ENCODE measurements around the gene TMEM223.

GRCh38 chr11:62816557-62816956, 24.8 kb upstream of the TMEM223 start:
- TF ChIP-seq CTCF (IDR thresholded peaks at IDR 0.05) (no peak), POLR2AphosphoS5 (IDR thresholded peaks at IDR 0.05) (no peak)
